ENCODE data around the gene CCSER1. TPM values are rescaled to one million over a fixed set of nuclear protein-coding genes. Genes with fewer than 3 reads are reported as not detected.

CCSER1 gene
- total RNA-seq, 2 donors from 2014 or later: 1.5 to 2.7 TPM

DNA sequence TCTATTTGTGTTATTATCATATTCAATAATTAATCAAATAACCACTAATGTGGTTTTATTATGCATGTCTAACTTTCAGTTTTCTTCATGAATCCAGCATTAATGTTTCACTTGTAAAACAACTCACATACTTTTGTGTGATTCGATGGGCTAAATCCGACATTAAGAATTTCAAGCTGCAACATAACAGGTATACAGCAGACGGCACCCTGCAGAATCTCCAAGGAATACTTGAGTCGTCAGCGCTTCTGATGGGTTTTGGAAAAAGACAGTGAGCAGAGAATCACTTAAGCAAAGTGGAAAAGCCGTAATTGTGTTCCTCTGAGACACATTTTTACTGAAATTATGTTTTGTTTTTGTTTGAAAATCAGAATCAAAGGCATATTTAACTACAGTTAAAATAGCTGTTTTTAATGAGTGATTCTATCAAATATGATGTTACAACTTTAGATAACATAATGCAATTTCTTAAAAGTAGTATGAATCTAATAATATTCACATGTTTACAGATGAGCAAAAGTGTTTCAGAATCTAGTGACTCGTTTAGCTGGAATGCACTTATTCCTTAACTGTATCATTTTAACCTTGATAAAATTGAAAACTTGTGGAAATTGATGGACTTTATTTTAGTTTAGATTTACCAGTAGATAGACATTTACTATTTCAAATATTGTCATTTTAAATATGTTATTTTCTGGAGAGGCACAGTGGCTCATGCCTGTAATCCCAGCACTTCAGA lies 514.8 kb downstream of the CCSER1 start:
- Histone ChIP-seq H3K36me3 (no peaks in the 10 kb centered on the region), H3K9me3 (no peaks in the 10 kb centered on the region), H3K4me1 (ENCODE audit: control insufficient read depth in 1 of 2, low read depth in 2 of 2) (no peaks in the 10 kb centered on the region), H3K27me3 (replicated peaks; ENCODE audit: insufficient read depth) (no peaks in the 10 kb centered on the region), H3K4me3 (no peak overlapping the region), H3K27ac (no peak overlapping the region)
- TF ChIP-seq, protein P1, sequence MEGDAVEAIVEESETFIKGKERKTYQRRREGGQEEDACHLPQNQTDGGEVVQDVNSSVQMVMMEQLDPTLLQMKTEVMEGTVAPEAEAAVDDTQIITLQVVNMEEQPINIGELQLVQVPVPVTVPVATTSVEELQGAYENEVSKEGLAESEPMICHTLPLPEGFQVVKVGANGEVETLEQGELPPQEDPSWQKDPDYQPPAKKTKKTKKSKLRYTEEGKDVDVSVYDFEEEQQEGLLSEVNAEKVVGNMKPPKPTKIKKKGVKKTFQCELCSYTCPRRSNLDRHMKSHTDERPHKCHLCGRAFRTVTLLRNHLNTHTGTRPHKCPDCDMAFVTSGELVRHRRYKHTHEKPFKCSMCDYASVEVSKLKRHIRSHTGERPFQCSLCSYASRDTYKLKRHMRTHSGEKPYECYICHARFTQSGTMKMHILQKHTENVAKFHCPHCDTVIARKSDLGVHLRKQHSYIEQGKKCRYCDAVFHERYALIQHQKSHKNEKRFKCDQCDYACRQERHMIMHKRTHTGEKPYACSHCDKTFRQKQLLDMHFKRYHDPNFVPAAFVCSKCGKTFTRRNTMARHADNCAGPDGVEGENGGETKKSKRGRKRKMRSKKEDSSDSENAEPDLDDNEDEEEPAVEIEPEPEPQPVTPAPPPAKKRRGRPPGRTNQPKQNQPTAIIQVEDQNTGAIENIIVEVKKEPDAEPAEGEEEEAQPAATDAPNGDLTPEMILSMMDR (IDR thresholded peaks at IDR 0.05): no peak
- DNase-seq (ENCODE audit: low spot score) (no peak), ATAC-seq (ENCODE audit: insufficient number of reproducible peaks, low FRiP score, low read depth) (no peak)

DNA sequence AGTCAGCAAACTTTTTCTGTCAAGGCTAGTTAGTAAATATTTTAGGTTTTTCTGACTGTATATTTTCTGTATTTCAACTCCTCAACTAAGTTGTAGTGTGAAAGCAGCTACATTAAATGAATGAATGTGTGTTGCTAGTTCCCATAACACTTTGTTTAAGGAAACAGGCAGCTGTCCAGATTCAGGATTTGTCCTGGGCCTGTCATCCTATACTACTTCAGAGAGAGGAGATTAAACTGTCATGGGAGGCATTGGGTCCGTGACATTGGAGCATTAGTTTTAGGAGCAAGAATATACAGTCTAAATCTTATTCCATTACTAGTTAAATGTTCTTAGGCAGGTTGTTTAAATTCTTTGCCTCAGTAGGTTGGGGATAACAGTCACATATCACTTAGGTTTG lies 516.0 kb downstream of the CCSER1 start:
- DNase-seq (ENCODE audit: low spot score) (no peak), ATAC-seq (ENCODE audit: insufficient number of reproducible peaks, low FRiP score, low read depth) (no peak)
- no peak overlapping the region for H3K27ac ChIP-seq
- no peaks in the 10 kb centered on the region for H3K9me3 ChIP-seq
- no peaks in the 10 kb centered on the region for H3K27me3 ChIP-seq (replicated peaks; ENCODE audit: insufficient read depth)
- no peaks in the 10 kb centered on the region for H3K36me3 ChIP-seq
- no peak overlapping the region for H3K4me3 ChIP-seq
- H3K4me1 ChIP-seq (ENCODE audit: control insufficient read depth in 1 of 2, low read depth in 2 of 2): no peaks in the 10 kb centered on the region
- TF ChIP-seq, protein P1 (IDR thresholded peaks at IDR 0.05): no peak

DNA sequence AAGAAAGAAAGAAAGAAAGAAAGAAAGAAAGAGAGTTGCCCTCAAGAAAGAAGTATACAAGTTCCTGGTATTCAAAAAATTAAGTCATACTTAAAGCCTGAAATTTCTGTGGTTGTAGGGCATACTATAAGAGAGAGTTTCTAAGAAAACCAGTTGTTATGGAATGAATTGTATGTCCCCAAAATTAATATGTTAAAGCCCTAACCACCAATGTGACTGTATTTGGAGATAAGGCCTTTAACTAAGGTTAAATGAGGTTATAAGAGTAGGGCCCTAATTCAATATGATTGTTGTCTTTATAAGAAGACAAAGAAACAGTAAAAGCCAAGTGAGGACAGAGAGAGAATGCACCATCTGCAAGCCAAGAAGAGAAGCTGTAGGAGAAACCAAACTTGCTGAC lies 521.1 kb downstream of the CCSER1 start:
- H3K27me3 ChIP-seq (replicated peaks; ENCODE audit: insufficient read depth): no peaks in the 10 kb centered on the region
- no peaks in the 10 kb centered on the region for H3K4me1 ChIP-seq (ENCODE audit: control insufficient read depth in 1 of 2, low read depth in 2 of 2)
- H3K9me3 ChIP-seq: no peaks in the 10 kb centered on the region
- H3K4me3 ChIP-seq: no peak overlapping the region
- TF ChIP-seq, protein P1 (IDR thresholded peaks at IDR 0.05): no peak
- DNase-seq (ENCODE audit: low spot score) (no peak), ATAC-seq (ENCODE audit: insufficient number of reproducible peaks, low FRiP score, low read depth) (no peak)
- no peaks in the 10 kb centered on the region for H3K36me3 ChIP-seq
- no peak overlapping the region for H3K27ac ChIP-seq

DNA sequence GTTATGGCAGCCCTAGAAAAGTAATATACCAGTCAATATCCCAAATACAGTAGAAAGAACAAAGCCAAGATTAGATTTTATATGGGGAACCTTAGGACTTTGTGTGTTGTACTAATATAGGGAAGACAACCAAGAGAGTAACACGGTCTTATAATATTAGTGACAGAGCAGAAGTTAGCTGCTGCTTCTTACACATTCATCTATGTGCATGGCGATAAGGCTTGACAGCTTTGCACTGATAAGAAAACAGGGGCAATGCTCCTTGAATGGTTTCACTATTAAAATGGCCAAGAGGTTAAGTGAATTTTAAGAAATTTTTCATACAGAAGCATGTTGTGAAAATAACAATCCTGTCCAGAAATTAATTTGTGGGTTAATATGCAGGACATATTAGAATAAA lies 521.6 kb downstream of the CCSER1 start:
- DNase-seq (ENCODE audit: low spot score): no peak
- no peak for ATAC-seq (ENCODE audit: insufficient number of reproducible peaks, low FRiP score, low read depth)
- Histone ChIP-seq H3K4me3 (no peak overlapping the region), H3K36me3 (no peaks in the 10 kb centered on the region), H3K9me3 (no peaks in the 10 kb centered on the region), H3K4me1 (ENCODE audit: control insufficient read depth in 1 of 2, low read depth in 2 of 2) (no peaks in the 10 kb centered on the region), H3K27ac (no peak overlapping the region), H3K27me3 (replicated peaks; ENCODE audit: insufficient read depth) (no peaks in the 10 kb centered on the region)
- TF ChIP-seq, protein P1 (IDR thresholded peaks at IDR 0.05): no peak

DNA sequence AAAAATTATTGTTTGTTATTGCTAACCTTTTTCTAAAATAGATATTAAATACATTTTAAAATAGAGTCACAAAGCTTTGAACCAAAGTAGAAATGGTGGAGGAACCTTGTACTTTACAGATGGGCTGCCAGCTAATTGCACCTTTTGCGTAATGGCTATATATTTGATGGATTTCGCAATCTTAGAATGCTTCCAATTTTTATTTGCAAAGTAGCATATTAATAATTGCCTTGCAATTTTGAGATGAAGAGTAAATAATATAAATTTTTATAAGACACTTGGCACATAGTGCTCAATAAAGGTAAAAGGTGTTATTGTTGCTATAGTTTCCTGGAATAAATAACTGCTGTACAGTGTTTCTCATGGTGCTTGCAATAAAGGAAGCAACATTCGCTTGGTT lies 533.5 kb downstream of the CCSER1 start:
- no peak overlapping the region for H3K4me3 ChIP-seq
- ATAC-seq (ENCODE audit: insufficient number of reproducible peaks, low FRiP score, low read depth) (no peak), DNase-seq (ENCODE audit: low spot score) (no peak)
- no peak overlapping the region for H3K27ac ChIP-seq
- TF ChIP-seq, protein P1 (IDR thresholded peaks at IDR 0.05): no peak
- H3K4me1 ChIP-seq (ENCODE audit: control insufficient read depth in 1 of 2, low read depth in 2 of 2): no peaks in the 10 kb centered on the region
- no peaks in the 10 kb centered on the region for H3K27me3 ChIP-seq (replicated peaks; ENCODE audit: insufficient read depth)
- no peaks in the 10 kb centered on the region for H3K9me3 ChIP-seq
- H3K36me3 ChIP-seq: no peaks in the 10 kb centered on the region

Measured in thoracic aorta (tissue), 2 donors.